NK-92 (cell line): ENCODE results near the gene HDAC6.
"Not testable (repeated sequence)": the region's sequence is repeated elsewhere in the genome, so short reads cannot be mapped to it uniquely, and the experiment has no call there.

Source experiments
- DNase-seq: peaks from one replicate; lab custom pipeline; 2025; ENCODE audit not compliant: unreplicated experiment; lab: John Stamatoyannopoulos, UW

Gene HDAC6

GRCh38 chrX:48789366-48790220, 12.3 kb upstream of the HDAC6 start:
- no peak for DNase-seq

- DNase-seq, result no peak
Measured at GRCh38 chrX:48790477-48790876, 11.4 kb upstream of the HDAC6 start.

- no peak for DNase-seq
Measured at GRCh38 chrX:48791063-48791820, 10.6 kb upstream of the HDAC6 start.

- no peak for DNase-seq
Measured at GRCh38 chrX:48792219-48792618, 9.6 kb upstream of the HDAC6 start.

- no peak for DNase-seq
Measured at GRCh38 chrX:48793935-48794334, 7.9 kb upstream of the HDAC6 start.

GRCh38 chrX:48794340-48794910, 7.4 kb upstream of the HDAC6 start:
- DNase-seq, result no peak

GRCh38 chrX:48794911-48795515, 6.9 kb upstream of the HDAC6 start:
- no peak for DNase-seq

- DNase-seq, result no peak
Measured at GRCh38 chrX:48798318-48798717, 3.5 kb upstream of the HDAC6 start.

- DNase-seq, result no peak
Measured at GRCh38 chrX:48800574-48801279, 1.1 kb upstream of the HDAC6 start.

GRCh38 chrX:48802089-48802904, 430 bp downstream of the HDAC6 start:
- no peak for DNase-seq

- DNase-seq, result no peak
Measured at GRCh38 chrX:48802905-48803200, 986 bp downstream of the HDAC6 start.

- DNase-seq, result no peak
Measured at GRCh38 chrX:48806081-48806480, 4.2 kb downstream of the HDAC6 start.

GRCh38 chrX:48813644-48814043, 11.8 kb downstream of the HDAC6 start:
- DNase-seq, result no peak

GRCh38 chrX:48814722-48815121, 12.9 kb downstream of the HDAC6 start:
- DNase-seq, result no peak

- no peak for DNase-seq
Measured at GRCh38 chrX:48815266-48815665, 13.4 kb downstream of the HDAC6 start.

- DNase-seq, result no peak
Measured at GRCh38 chrX:48816014-48816810, 14.3 kb downstream of the HDAC6 start.

GRCh38 chrX:48818098-48818497, 16.2 kb downstream of the HDAC6 start:
- no peak for DNase-seq

- no peak for DNase-seq
Measured at GRCh38 chrX:48818866-48819265, 17.0 kb downstream of the HDAC6 start.

GRCh38 chrX:48819394-48819793, 17.5 kb downstream of the HDAC6 start:
- DNase-seq, result not testable (repeated sequence)
